ENCODE measurements around the gene MINAR2. TPM values are rescaled to one million over a fixed set of nuclear protein-coding genes. Genes with fewer than 3 reads are reported as not detected.

MINAR2 gene
- not detected in 2 replicates for total RNA-seq

GRCh38 chr5:129747572-129748407 is at the start of gene MINAR2:
TSS of gene MINAR2 (plus strand) at chr5:129748094. CDS start at chr5:129748191, 97 bp downstream.

Other genes starting within 250 kb of the MINAR2 start
- gene CHSY3, start 156.4 kb downstream of the MINAR2 start, total RNA-seq = 12.5 and 25.1 TPM in 2 replicates